Measurements from ENCODE around the gene RHBDF1.

- TF ChIP-seq CTCF (IDR thresholded peaks at IDR 0.05; ENCODE audit: low read length), result no peak
- TF ChIP-seq EZH2 (optimal IDR thresholded peaks at IDR 0.05; ENCODE audit: low read depth, low read length), result no peak
These were observed 12.3 kb downstream of the RHBDF1 start for GRCh38 chr16:60166-60565.
